Thoracic aorta (tissue), 2 donors: Measurements from ENCODE around the gene FRS2. TPM values are rescaled to one million over a fixed set of nuclear protein-coding genes. Genes with fewer than 3 reads are reported as not detected.

ENCODE experiments used
- ATAC-seq: fragments of 150-250 bp; one replicate; pipeline ENCODE4 v1.8.0; 2017; ENCODE audit warnings: low read depth; ENCODE audit not compliant: insufficient number of reproducible peaks, low FRiP score
- DNase-seq: peaks from one replicate; pipeline ENCODE4 v3.0.0-alpha.2; 2020; ENCODE audit warnings: low spot score
- H3K27ac ChIP-seq, 2 donors: fragments of 200-600 bp; sonication (generic); 1 replicate in 1 of 2; 2 replicates in 1 of 2; pipeline ENCODE4 v1.5.1; 2016; ENCODE audit warnings: mild to moderate bottlenecking in 2 of 2, moderate library complexity in 2 of 2
- H3K27me3 ChIP-seq: fragments of 200-600 bp; sonication (generic); replicated peaks from 2 replicates; pipeline ENCODE4 v1.6.0; 2016; ENCODE audit warnings: mild to moderate bottlenecking; ENCODE audit not compliant: insufficient read depth
- H3K36me3 ChIP-seq: fragments of 200-600 bp; sonication (generic); one replicate; pipeline ENCODE4 v1.5.1; 2016
- H3K4me1 ChIP-seq, 2 donors: fragments of 200-600 bp; sonication (generic); 1 replicate in 1 of 2; 2 replicates in 1 of 2; pipeline versions ENCODE4 v1.5.1 to v1.6.0; 2016; ENCODE audit warnings: low read depth in 2 of 2, mild to moderate bottlenecking in 1 of 2; ENCODE audit not compliant: control insufficient read depth in 1 of 2
- H3K4me3 ChIP-seq: fragments of 200-600 bp; sonication (generic); 2 replicates; pipeline ENCODE4 v1.5.1; 2016; ENCODE audit warnings: mild to moderate bottlenecking
- H3K9me3 ChIP-seq: fragments of 200-600 bp; sonication (generic); 2 replicates; pipeline ENCODE4 v1.5.1; 2016
- total RNA-seq, 2 donors: library from RNA; depleted of rRNA; stranded (reverse); fragments of >200 nt; gene quantifications; one replicate each; pipeline versions ENCODE4 v1.1.0 to v1.2.3, GENCODE V29; 2016
- TF ChIP-seq, protein P1 (sequence below): fragments of 200-600 bp; sonication (generic); IDR thresholded peaks from one replicate; pipeline ENCODE4 v1.5.1; 2019; ENCODE audit warnings: antibody characterized with exemption

Gene FRS2
- total RNA-seq, 2 donors from 2014 or later: 29.8 to 72.3 TPM

DNA sequence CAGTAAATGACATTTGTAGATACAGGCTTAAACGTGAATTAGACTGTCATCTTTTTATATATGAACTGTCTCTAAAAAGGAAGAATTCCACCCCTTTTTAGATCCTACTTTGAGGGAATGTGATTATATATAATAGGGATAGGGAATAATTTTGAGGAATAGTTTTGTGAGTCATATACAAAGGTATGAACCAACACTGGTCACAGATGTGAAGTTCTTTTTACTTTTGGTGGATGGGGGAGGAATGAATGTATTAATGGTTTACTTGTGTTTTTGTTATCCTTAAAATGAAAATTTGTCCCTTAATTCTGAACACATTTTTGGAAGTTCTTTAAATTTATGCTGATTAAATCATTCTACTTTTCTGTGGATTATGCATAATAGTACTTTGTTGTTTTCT is 30.4 kb downstream of the FRS2 start:
- peaks cover 29 to 58% of the 10 kb centered on the region in 2 donors for H3K4me1 ChIP-seq
- ATAC-seq (no peak), DNase-seq (no peak)
- no peaks in the 10 kb centered on the region for H3K36me3 ChIP-seq
- no peak overlapping the region for H3K4me3 ChIP-seq
- H3K27me3 ChIP-seq: no peaks in the 10 kb centered on the region
- no peaks in the 10 kb centered on the region for H3K9me3 ChIP-seq
- TF ChIP-seq, protein P1, sequence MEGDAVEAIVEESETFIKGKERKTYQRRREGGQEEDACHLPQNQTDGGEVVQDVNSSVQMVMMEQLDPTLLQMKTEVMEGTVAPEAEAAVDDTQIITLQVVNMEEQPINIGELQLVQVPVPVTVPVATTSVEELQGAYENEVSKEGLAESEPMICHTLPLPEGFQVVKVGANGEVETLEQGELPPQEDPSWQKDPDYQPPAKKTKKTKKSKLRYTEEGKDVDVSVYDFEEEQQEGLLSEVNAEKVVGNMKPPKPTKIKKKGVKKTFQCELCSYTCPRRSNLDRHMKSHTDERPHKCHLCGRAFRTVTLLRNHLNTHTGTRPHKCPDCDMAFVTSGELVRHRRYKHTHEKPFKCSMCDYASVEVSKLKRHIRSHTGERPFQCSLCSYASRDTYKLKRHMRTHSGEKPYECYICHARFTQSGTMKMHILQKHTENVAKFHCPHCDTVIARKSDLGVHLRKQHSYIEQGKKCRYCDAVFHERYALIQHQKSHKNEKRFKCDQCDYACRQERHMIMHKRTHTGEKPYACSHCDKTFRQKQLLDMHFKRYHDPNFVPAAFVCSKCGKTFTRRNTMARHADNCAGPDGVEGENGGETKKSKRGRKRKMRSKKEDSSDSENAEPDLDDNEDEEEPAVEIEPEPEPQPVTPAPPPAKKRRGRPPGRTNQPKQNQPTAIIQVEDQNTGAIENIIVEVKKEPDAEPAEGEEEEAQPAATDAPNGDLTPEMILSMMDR: no peak
- no peak overlapping the region for H3K27ac ChIP-seq

DNA sequence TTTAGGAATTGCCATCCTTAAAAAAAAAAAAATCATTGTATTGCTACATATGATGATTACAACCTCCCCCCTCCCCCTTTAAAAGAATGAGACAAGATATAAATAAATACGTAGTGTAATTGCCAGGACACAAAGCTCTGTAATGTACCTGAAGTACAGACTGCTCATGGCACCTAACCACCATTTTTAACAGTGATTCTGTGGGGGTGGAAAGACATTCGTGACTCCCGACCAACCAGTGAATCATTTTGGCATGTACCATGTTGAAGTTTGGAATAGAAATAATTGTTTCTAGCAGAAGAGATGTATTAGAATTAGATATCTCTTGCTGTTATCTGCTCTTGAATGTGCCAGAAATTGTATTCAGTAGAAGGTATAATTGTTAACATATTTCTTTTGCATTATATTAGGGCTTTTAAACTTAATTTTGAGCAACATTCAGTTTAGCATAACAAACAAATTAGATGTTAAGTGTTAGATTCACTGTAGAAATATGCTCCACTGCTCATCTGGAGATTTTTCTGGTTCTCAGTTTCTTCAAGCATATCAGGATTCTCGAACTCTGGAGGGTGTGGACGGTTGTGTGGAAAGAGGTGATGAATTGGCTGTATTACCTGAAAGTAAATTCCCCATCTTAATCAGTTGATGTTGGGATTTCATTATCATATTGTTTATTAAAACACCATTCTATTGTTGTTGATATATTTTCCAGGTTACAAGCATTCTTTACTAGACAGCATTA is 31.1 kb downstream of the FRS2 start:
- H3K4me3 ChIP-seq: no peak overlapping the region
- no peak for ATAC-seq

DNA sequence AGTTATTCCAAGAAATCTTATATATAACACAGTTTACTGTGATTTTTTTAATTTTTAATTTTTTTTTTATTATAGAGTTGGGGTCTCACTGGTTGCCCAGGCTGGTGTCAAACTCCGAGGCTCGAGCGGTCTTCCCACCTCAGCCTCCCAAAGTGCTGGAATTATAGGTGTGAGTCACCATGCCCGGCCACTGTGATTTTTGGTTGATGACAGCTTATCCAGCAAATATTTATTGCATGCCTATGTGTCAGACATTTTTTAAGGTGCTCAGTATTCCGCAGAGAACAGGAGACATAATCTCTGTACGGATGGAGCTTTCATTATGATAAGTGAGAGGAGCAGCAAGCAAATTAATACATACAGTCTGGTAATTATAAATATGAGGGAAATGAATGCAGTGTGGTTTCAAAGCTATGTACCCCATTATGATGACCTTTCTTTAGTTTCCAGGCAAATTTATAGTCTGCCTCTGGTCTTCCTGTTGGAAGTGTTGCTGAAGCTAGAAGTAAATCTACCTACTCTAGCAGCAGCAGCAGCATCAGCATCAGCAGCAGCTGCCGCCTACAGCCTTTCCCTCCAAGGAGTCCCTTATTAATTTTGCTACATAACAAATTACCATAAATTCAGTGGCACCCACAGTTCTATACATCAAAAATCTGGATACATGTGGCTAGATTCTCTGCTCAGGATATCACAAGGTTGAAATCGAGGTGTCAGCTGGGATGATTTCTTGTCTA is 32.3 kb downstream of the FRS2 start:
- peaks cover 42 to 64% of the 10 kb centered on the region in 2 donors for H3K4me1 ChIP-seq
- no peaks in the 10 kb centered on the region for H3K9me3 ChIP-seq
- no peak for DNase-seq
- no peak overlapping the region for H3K4me3 ChIP-seq
- H3K27ac ChIP-seq: no peak overlapping the region
- H3K36me3 ChIP-seq: no peaks in the 10 kb centered on the region
- no peaks in the 10 kb centered on the region for H3K27me3 ChIP-seq
- no peak for ATAC-seq
- TF ChIP-seq, protein P1: no peak

More for the DNA sequence above, 31.1 kb downstream of the FRS2 start:
- no peak for DNase-seq
- H3K4me1 ChIP-seq: peaks cover 36 to 65% of the 10 kb centered on the region in 2 donors
- no peaks in the 10 kb centered on the region for H3K9me3 ChIP-seq
- no peaks in the 10 kb centered on the region for H3K27me3 ChIP-seq
- TF ChIP-seq, protein P1: no peak
- no peak overlapping the region for H3K27ac ChIP-seq
- H3K36me3 ChIP-seq: no peaks in the 10 kb centered on the region

DNA sequence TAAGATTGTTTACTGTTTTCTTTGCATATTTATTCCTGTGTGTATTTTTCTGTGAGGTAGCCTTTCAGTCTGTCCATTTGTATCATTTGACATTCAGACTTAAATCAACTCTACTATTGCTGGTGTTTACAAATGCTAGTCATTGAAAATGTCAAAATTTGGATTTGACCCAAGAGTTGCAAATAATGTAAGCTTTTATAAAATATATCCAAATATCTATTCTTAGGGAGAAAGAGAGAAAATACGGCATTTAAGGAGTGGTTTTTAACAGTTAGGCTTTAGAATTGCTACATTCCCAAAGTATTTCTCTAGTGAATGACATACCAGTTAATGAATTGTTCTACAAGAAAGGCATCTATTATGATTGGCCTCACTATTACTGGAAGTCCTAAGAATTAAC is 37.9 kb downstream of the FRS2 start:
- DNase-seq (no peak), ATAC-seq (no peak)
- TF ChIP-seq, protein P1: no peak
- H3K4me1 ChIP-seq: peaks cover 58 to 77% of the 10 kb centered on the region in 2 donors
- no peaks in the 10 kb centered on the region for H3K9me3 ChIP-seq
- H3K27me3 ChIP-seq: no peaks in the 10 kb centered on the region
- no peak overlapping the region for H3K4me3 ChIP-seq
- H3K27ac ChIP-seq: no peak overlapping the region
- no peaks in the 10 kb centered on the region for H3K36me3 ChIP-seq

DNA sequence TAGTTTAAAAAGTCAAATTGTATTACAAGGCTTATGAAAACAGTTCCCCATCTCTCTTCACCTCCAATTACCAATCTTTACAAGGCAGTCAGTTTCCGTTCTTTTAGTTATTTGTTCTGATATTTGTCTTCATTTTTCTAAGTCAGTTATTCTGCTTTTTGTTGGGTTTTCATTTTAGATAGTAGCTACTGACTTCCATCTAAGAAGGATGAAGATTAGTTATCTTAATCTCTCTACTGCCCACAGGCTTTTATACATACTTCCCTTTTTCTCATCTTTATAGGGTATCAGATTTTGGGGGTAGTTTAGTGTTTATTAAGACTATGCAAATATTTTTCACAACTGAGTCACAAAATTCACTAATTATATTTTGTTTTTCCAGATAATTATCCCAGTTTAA is 38.4 kb downstream of the FRS2 start:
- Histone ChIP-seq H3K36me3 (no peaks in the 10 kb centered on the region), H3K4me1 (peaks cover 60 to 83% of the 10 kb centered on the region in 2 donors), H3K27me3 (no peaks in the 10 kb centered on the region), H3K9me3 (no peaks in the 10 kb centered on the region), H3K4me3 (no peak overlapping the region), H3K27ac (no peak overlapping the region)
- DNase-seq: no peak
- TF ChIP-seq, protein P1: no peak
- no peak for ATAC-seq
